ENCODE measurements around the gene PALB2.
"Not testable (repeated sequence)": the region's sequence is repeated elsewhere in the genome, so short reads cannot be mapped to it uniquely, and the experiment has no call there.

PALB2 gene

DNA sequence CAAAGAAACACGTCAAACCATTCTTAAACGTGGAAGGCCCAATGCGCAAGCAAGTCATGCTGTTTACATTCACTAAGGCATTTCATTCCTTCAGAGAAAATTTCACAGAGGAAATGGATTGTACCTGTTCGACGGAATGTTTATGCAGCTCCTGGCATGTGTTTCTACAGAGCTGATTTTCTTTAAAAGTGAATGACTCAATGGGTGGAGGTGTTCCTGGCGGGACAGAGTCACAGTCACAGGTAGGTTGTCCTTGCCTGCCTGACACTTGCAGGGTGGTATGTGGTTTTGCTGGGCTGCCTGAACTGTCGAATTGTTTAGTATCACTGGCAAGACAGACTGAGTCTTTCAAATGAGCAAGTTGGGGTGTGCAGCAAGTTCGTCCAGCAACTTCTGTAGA lies 11.6 kb downstream of the PALB2 start:
- no peaks in the 10 kb centered on the region for H3K9me3 ChIP-seq (ENCODE audit: insufficient read depth, low read length)
- H3K9ac ChIP-seq (ENCODE audit: low read length), result no peak overlapping the region
- no peak overlapping the region for H3K27ac ChIP-seq (ENCODE audit: low read length)
- no peak overlapping the region for H3K4me2 ChIP-seq (ENCODE audit: low read length)
- H3K4me1 ChIP-seq (ENCODE audit: low read length), result no peaks in the 10 kb centered on the region
- no peak overlapping the region for H3K4me3 ChIP-seq (ENCODE audit: low read length)
- TF ChIP-seq, protein P1, sequence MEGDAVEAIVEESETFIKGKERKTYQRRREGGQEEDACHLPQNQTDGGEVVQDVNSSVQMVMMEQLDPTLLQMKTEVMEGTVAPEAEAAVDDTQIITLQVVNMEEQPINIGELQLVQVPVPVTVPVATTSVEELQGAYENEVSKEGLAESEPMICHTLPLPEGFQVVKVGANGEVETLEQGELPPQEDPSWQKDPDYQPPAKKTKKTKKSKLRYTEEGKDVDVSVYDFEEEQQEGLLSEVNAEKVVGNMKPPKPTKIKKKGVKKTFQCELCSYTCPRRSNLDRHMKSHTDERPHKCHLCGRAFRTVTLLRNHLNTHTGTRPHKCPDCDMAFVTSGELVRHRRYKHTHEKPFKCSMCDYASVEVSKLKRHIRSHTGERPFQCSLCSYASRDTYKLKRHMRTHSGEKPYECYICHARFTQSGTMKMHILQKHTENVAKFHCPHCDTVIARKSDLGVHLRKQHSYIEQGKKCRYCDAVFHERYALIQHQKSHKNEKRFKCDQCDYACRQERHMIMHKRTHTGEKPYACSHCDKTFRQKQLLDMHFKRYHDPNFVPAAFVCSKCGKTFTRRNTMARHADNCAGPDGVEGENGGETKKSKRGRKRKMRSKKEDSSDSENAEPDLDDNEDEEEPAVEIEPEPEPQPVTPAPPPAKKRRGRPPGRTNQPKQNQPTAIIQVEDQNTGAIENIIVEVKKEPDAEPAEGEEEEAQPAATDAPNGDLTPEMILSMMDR (IDR thresholded peaks at IDR 0.05; ENCODE audit: low read depth, low read length), result no peak
- TF ChIP-seq EZH2phosphoT487 (IDR thresholded peaks at IDR 0.05; ENCODE audit: low read depth), result no peak
- peaks cover 8% of the 10 kb centered on the region; the same call in 1 of the 2 replicates for H3K79me2 ChIP-seq (ENCODE audit: low read length)
- peaks cover 33% of the 10 kb centered on the region for H3K36me3 ChIP-seq (replicated peaks; ENCODE audit: low read depth, low read length)
- H4K20me1 ChIP-seq (ENCODE audit: insufficient read depth, low read length), result no peaks in the 10 kb centered on the region
- H3K27me3 ChIP-seq (ENCODE audit: low read depth, low read length), result no peaks in the 10 kb centered on the region
- H2AFZ ChIP-seq (ENCODE audit: low read depth, low read length), result no peak overlapping the region

DNA sequence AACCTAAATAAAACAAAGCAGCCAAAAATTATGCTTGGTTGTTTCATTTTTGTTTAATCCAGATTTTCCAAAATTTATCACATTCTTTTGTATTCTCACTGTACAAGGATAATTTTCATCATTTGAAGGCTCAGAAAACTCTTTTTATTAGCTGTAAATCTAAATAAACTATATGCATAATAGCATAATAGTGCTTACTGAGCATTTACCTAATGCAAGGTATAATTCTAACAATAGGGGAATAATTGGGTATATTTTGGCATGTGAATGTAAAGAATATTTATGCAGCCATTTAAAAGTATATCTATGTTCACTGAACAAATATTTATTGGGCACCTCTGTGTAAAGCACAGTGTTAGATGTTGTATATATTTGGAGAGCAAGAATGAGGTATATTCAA lies 17.0 kb downstream of the PALB2 start:
- H3K9ac ChIP-seq (ENCODE audit: low read length), result no peak overlapping the region
- no peaks in the 10 kb centered on the region for H3K27me3 ChIP-seq (ENCODE audit: low read depth, low read length)
- H3K4me2 ChIP-seq (ENCODE audit: low read length), result no peak overlapping the region
- H3K79me2 ChIP-seq (ENCODE audit: low read length), result no peaks in the 10 kb centered on the region
- H4K20me1 ChIP-seq (ENCODE audit: insufficient read depth, low read length), result no peaks in the 10 kb centered on the region
- no peaks in the 10 kb centered on the region for H3K9me3 ChIP-seq (ENCODE audit: insufficient read depth, low read length)
- no peak overlapping the region for H3K27ac ChIP-seq (ENCODE audit: low read length)
- TF ChIP-seq, protein P1 (IDR thresholded peaks at IDR 0.05; ENCODE audit: low read depth, low read length), result no peak
- TF ChIP-seq EZH2phosphoT487 (IDR thresholded peaks at IDR 0.05; ENCODE audit: low read depth), result no peak
- no peak overlapping the region for H3K4me3 ChIP-seq (ENCODE audit: low read length)
- peaks cover 39% of the 10 kb centered on the region for H3K36me3 ChIP-seq (replicated peaks; ENCODE audit: low read depth, low read length)
- H2AFZ ChIP-seq (ENCODE audit: low read depth, low read length), result no peak overlapping the region
- no peaks in the 10 kb centered on the region for H3K4me1 ChIP-seq (ENCODE audit: low read length)

GRCh38 chr16:23615805-23616204 lies 25.3 kb downstream of the PALB2 start:
- Histone ChIP-seq H3K36me3 (replicated peaks; ENCODE audit: low read depth, low read length) (peaks cover 26% of the 10 kb centered on the region), H3K4me1 (ENCODE audit: low read length) (no peaks in the 10 kb centered on the region), H3K79me2 (ENCODE audit: low read length) (no peaks in the 10 kb centered on the region), H2AFZ (ENCODE audit: low read depth, low read length) (no peak overlapping the region), H3K27me3 (ENCODE audit: low read depth, low read length) (no peaks in the 10 kb centered on the region), H3K27ac (ENCODE audit: low read length) (no peak overlapping the region), H3K4me2 (ENCODE audit: low read length) (no peak overlapping the region), H3K4me3 (ENCODE audit: low read length) (no peak overlapping the region), H3K9ac (ENCODE audit: low read length) (no peak overlapping the region), H3K9me3 (ENCODE audit: insufficient read depth, low read length) (no peaks in the 10 kb centered on the region), H4K20me1 (ENCODE audit: insufficient read depth, low read length) (no peaks in the 10 kb centered on the region)
- TF ChIP-seq, protein P1 (IDR thresholded peaks at IDR 0.05; ENCODE audit: low read depth, low read length), result no peak
- no peak for TF ChIP-seq EZH2phosphoT487 (IDR thresholded peaks at IDR 0.05; ENCODE audit: low read depth)

GRCh38 chr16:23611936-23612335 lies 29.2 kb downstream of the PALB2 start:
- no peaks in the 10 kb centered on the region for H3K79me2 ChIP-seq (ENCODE audit: low read length)
- TF ChIP-seq, protein P1 (IDR thresholded peaks at IDR 0.05; ENCODE audit: low read depth, low read length), result no peak
- TF ChIP-seq EZH2phosphoT487 (IDR thresholded peaks at IDR 0.05; ENCODE audit: low read depth), result no peak
- H3K36me3 ChIP-seq (replicated peaks; ENCODE audit: low read depth, low read length), result peaks cover 20% of the 10 kb centered on the region
- H2AFZ ChIP-seq (ENCODE audit: low read depth, low read length), result no peak overlapping the region
- H3K9ac ChIP-seq (ENCODE audit: low read length), result no peak overlapping the region
- H3K4me3 ChIP-seq (ENCODE audit: low read length), result no peak overlapping the region
- H4K20me1 ChIP-seq (ENCODE audit: insufficient read depth, low read length), result no peaks in the 10 kb centered on the region
- no peak overlapping the region for H3K27ac ChIP-seq (ENCODE audit: low read length)
- H3K4me2 ChIP-seq (ENCODE audit: low read length), result no peak overlapping the region
- no peaks in the 10 kb centered on the region for H3K9me3 ChIP-seq (ENCODE audit: insufficient read depth, low read length)
- H3K4me1 ChIP-seq (ENCODE audit: low read length), result no peaks in the 10 kb centered on the region
- no peaks in the 10 kb centered on the region for H3K27me3 ChIP-seq (ENCODE audit: low read depth, low read length)

DNA sequence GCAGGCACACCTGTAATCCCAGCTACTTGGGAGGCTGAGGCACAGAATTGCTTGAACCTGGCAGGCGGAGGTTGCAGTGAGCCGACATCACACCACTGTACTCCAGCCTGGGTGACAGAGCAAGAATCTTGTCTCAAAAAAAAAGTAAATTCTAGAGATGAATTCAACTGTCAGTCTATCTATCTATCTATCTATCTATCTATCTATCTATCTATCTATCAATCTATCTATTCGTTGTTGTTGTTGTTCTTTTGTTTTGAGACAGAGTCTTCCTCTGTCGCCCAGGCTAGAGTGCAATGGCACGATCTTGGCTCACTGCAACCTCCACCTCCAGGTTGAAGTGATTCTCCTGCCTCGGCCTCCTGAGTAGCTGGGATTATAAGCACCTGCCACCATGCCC lies 30.2 kb downstream of the PALB2 start:
- not testable (repeated sequence) for H3K9ac ChIP-seq (ENCODE audit: low read length); H3K27ac ChIP-seq (ENCODE audit: low read length); H3K27me3 ChIP-seq (ENCODE audit: low read depth, low read length); H3K4me3 ChIP-seq (ENCODE audit: low read length); H3K4me2 ChIP-seq (ENCODE audit: low read length); H3K79me2 ChIP-seq (ENCODE audit: low read length); H2AFZ ChIP-seq (ENCODE audit: low read depth, low read length); H3K9me3 ChIP-seq (ENCODE audit: insufficient read depth, low read length); H4K20me1 ChIP-seq (ENCODE audit: insufficient read depth, low read length); H3K4me1 ChIP-seq (ENCODE audit: low read length)
- H3K36me3 ChIP-seq (replicated peaks; ENCODE audit: low read depth, low read length), result peaks cover 13% of the 10 kb centered on the region

All from OCI-LY3 (cell line).